H1 (cell line): ENCODE data around the gene CHD9. TPM values are rescaled to one million over a fixed set of nuclear protein-coding genes. Genes with fewer than 3 reads are reported as not detected.

ENCODE experiments used
- POU5F1 ChIP-seq: IDR thresholded peaks from 2 replicates; pipeline ENCODE4 v1.6.1; 2011; ENCODE audit warnings: low read depth, mild to moderate bottlenecking, low read length, moderate library complexity
- RBBP5 ChIP-seq: IDR thresholded peaks from 2 replicates; pipeline ENCODE4 v1.7.1; 2012; ENCODE audit warnings: low read depth, mild to moderate bottlenecking, inconsistent platforms, low read length, moderate library complexity, borderline replicate concordance
- RNF2 ChIP-seq: fragments of 200-900, 300-1000 bp; sonication (generic); IDR thresholded peaks from 2 replicates; pipeline ENCODE4 v1.7.1; 2016; ENCODE audit warnings: borderline replicate concordance, low read depth, mild to moderate bottlenecking, antibody characterized with exemption, low read length; ENCODE audit not compliant: poor library complexity, severe bottlenecking; ENCODE audit errors: missing control alignments
- polyA plus RNA-seq, 7 experiments: library from polyadenylated mRNA; depleted of rRNA in 3 of 7; stranded (reverse) in 5 of 7; unstranded in 2 of 7; fragments of >200 nt in 5 of 7; fragments of 200-250 nt in 2 of 7; gene quantifications; 1 replicate in 5 of 7; 2 replicates in 1 of 7; 4 replicates in 1 of 7; pipeline versions ENCODE4 v1.2.1 to v1.2.3, GENCODE V29; 2011 to 2013; ENCODE audit warnings: missing spikeins in 2 of 7, mixed read lengths in 2 of 7
- total RNA-seq: library from RNA; stranded (reverse); fragmentation: NEBNext Ultra II Directional; extraction: Animal tissue kit (Norgen Biotek cat#: 25700); gene quantifications from 2 replicates; pipeline ENCODE4 v1.2.1, GENCODE V29; 2021
- TF ChIP-seq, protein P1 (sequence below): IDR thresholded peaks from 2 replicates; pipeline ENCODE4 v1.6.1; 2012; ENCODE audit warnings: inconsistent platforms

The CHD9 gene
- total and polyA plus RNA-seq, 2 of the 8 experiments (the other 6 are each of a cell fraction or from before 2014, with no cell fraction given) = 9.9 to 32.4 TPM

DNA sequence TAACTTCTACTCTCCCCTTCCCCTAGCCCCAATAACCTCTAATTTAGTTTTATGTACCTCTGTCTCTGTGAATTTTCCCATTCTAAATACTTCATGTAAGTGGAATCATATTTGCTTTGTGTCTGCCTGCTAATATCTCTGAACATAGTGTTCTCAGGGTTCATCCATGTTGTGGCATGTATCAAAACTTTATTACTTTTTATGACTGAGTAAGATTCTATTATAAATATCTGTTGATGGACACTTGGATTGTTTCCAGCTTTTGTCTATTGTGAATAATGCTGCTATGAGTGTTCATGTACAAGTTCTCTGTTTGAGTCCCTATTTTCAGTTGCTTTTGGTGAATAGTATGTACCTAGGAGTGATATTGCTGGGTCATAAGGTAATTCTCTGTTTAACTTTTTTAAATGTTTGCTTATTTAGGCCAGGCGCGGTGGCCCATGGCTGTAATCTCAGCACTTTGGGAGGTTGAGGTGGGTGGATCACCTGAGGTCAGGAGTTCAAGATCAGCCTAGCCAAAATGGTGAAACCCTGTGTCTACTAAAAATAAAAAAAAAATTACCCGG is 92.8 kb downstream of the CHD9 start (continued):
- TF ChIP-seq RBBP5 (no peak), RNF2 (no peak), POU5F1 (no peak)
- TF ChIP-seq, protein P1, sequence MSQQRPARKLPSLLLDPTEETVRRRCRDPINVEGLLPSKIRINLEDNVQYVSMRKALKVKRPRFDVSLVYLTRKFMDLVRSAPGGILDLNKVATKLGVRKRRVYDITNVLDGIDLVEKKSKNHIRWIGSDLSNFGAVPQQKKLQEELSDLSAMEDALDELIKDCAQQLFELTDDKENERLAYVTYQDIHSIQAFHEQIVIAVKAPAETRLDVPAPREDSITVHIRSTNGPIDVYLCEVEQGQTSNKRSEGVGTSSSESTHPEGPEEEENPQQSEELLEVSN = no peak
